Measurements from ENCODE around the gene ARX. TPM values are rescaled to one million over a fixed set of nuclear protein-coding genes. Genes with fewer than 3 reads are reported as not detected.

Gene ARX
- total RNA-seq, 4 donors from 2014 or later, result 2.3 to 5.1 (median 3.5) TPM

DNA sequence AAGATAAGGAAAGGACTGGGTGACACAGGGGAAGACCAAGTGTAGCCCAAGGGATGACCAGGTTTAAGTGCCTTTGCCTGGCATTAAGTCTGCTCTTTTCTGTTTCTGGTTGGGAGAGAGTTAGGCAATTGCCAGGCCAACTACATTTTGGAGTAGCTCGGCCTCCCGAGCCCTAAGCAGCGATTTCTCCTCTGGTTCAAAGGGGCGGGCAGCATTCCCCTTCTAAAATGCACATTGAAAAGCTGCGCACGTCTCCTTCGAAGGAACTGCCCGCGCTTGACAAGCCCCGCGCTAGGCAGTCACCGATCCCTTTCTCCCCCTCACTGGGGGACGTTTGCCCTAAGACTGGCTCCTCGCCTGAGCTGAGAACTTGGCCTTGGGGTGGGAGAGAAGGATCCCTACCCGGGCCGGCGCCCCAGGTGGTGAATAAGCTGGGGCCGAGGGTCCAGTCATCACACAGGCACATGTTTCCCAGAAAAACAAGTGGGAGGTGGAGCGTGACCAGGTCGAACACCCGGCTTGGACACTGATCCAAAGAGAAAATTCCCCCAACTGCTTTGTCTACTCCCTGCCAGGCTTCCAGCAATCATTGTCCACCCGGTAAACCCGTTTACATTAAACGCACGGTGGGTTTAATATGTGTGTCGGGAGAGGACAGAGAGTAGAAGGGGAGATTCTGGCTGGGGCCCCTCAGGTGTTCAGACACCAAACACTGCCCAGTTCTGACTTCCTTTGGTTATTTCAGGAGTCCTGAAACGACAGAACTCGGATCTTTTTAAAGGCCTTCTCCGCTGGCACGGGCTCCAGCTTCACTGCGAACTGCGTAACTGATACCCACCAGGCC is 4.0 kb downstream of the ARX start:
- intact Hi-C loops (cut with DNase I; ENCODE audit: low total_unique reads) (no loop called here), in situ Hi-C loops (cut with MboI; ENCODE audit: low sequenced_read_pairs in 4 of 4) (loop anchor here in 2 of 4 donors (10.0 to 25.0 kb wide), 2 partner anchors 175 to 257 kb away; no protein-coding TSS in a partner anchor)
- Histone ChIP-seq H3K36me3 (no peaks in the 10 kb centered on the region), H3K4me3 (peak overlapping the region; percentile 50 to 64 (median 56)), H3K4me1 (peaks cover 0 to 11% of the 10 kb centered on the region in 2 donors), H3K27me3 (peaks cover 1 to 23% (median 19%) of the 10 kb centered on the region in 3 donors), H3K27ac (peak overlapping the region; percentile 87 to 95 (median 92)), H3K9me3 (no peaks in the 10 kb centered on the region)
- TF ChIP-seq, protein P1, sequence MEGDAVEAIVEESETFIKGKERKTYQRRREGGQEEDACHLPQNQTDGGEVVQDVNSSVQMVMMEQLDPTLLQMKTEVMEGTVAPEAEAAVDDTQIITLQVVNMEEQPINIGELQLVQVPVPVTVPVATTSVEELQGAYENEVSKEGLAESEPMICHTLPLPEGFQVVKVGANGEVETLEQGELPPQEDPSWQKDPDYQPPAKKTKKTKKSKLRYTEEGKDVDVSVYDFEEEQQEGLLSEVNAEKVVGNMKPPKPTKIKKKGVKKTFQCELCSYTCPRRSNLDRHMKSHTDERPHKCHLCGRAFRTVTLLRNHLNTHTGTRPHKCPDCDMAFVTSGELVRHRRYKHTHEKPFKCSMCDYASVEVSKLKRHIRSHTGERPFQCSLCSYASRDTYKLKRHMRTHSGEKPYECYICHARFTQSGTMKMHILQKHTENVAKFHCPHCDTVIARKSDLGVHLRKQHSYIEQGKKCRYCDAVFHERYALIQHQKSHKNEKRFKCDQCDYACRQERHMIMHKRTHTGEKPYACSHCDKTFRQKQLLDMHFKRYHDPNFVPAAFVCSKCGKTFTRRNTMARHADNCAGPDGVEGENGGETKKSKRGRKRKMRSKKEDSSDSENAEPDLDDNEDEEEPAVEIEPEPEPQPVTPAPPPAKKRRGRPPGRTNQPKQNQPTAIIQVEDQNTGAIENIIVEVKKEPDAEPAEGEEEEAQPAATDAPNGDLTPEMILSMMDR (IDR thresholded peaks at IDR 0.05 in 4 of 5, conservative IDR thresholded peaks at IDR 0.05 in 1 of 5), result no peak
- peak; percentile 25 to 35 for TF ChIP-seq POLR2A (IDR thresholded peaks at IDR 0.05)
- peak in 1 of 2 donors; percentile 9 for ATAC-seq
- DNase-seq, result no peak

DNA sequence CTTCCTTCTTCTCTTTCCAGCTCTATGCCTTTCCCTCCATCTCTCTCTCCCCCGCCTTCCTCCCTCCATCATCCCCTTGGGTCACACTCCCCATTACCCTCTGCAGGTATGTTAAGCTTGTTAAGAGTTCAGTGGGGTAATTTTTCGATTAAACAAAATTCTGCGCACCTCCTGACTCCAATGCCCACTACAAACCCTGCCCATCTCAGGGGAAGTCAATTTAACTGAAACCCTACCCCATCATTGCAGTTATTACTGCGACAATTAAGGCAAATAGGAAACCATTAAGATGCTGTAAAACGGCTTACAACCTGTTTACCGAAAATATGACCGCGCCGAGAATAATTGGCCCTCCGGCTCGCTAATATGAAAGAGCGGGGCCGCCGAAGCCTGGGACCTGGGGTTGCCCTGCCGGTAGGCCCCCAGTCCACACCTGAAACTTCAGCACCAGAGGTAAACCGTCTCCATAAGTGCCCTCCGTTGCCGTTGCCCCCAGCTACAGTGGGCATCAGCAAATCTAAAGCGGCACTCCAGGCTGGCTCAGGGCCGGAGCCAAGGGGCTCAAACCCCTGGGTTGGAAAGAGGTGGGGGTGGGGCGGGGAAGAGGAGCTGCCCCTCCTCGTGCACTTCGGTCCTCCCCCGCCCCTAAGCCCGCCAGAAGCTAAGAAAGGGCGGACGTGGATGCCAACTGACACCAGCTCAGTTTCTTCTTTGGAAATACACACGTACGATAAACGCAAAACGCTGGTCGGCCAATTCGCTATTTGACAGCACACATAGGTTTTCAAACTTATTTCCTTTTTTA is 4.8 kb downstream of the ARX start:
- peaks cover 0 to 23% (median 16%) of the 10 kb centered on the region in 3 donors for H3K27me3 ChIP-seq
- intact Hi-C loops (cut with DNase I; ENCODE audit: low total_unique reads), result no loop called here
- H3K9me3 ChIP-seq, result no peaks in the 10 kb centered on the region
- no peak for ATAC-seq
- H3K36me3 ChIP-seq, result no peaks in the 10 kb centered on the region
- no peak for TF ChIP-seq POLR2A (IDR thresholded peaks at IDR 0.05)
- TF ChIP-seq, protein P1 (IDR thresholded peaks at IDR 0.05 in 4 of 5, conservative IDR thresholded peaks at IDR 0.05 in 1 of 5), result no peak
- DNase-seq, result peak in 1 of 2 donors; percentile 41
- in situ Hi-C loops (cut with MboI; ENCODE audit: low sequenced_read_pairs in 4 of 4), result loop anchor here in 2 of 4 donors (10.0 to 25.0 kb wide), 2 partner anchors 174 to 256 kb away; no protein-coding TSS in a partner anchor
- H3K4me1 ChIP-seq, result peaks cover 0 to 11% of the 10 kb centered on the region in 2 donors
- H3K4me3 ChIP-seq, result peak overlapping the region; percentile 50 to 64 (median 56)
- peak overlapping the region; percentile 87 to 95 (median 92) for H3K27ac ChIP-seq

DNA sequence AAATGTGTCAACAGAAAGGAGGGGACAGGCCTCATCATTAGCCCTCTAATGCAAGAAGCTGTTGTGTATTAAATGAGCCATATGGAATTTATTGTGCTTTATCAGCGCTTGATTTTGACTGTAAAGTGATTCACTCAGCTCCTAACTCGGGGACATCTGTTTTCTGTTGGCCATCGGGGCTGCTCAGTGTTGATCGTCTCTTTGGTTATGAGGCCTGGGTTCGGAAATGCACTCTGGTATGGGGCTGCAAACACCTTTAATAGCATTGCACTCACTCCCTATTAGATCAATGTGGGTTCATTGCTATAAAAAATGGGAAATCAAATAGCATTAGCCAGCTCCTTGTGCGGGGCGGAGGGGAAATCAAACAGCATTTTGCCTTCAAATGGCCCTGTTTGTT is 6.4 kb downstream of the ARX start:
- DNase-seq (no peak), ATAC-seq (no peak)
- peaks cover 0 to 8% of the 10 kb centered on the region in 2 donors for H3K4me1 ChIP-seq
- H3K36me3 ChIP-seq, result no peaks in the 10 kb centered on the region
- peak overlapping the region in 2 of 4 donors; percentile 87 to 93 for H3K27ac ChIP-seq
- H3K9me3 ChIP-seq, result no peaks in the 10 kb centered on the region
- intact Hi-C loops (cut with DNase I; ENCODE audit: low total_unique reads), result no loop called here
- in situ Hi-C loops (cut with MboI; ENCODE audit: low sequenced_read_pairs in 4 of 4), result loop anchor here in 2 of 4 donors (25.0 kb wide), 1 partner anchor 172 kb away; no protein-coding TSS in a partner anchor
- H3K4me3 ChIP-seq, result no peak overlapping the region
- H3K27me3 ChIP-seq, result peaks cover 0 to 25% (median 10%) of the 10 kb centered on the region in 3 donors
- TF ChIP-seq, protein P1 (IDR thresholded peaks at IDR 0.05 in 4 of 5, conservative IDR thresholded peaks at IDR 0.05 in 1 of 5), result no peak
- no peak for TF ChIP-seq POLR2A (IDR thresholded peaks at IDR 0.05)

DNA sequence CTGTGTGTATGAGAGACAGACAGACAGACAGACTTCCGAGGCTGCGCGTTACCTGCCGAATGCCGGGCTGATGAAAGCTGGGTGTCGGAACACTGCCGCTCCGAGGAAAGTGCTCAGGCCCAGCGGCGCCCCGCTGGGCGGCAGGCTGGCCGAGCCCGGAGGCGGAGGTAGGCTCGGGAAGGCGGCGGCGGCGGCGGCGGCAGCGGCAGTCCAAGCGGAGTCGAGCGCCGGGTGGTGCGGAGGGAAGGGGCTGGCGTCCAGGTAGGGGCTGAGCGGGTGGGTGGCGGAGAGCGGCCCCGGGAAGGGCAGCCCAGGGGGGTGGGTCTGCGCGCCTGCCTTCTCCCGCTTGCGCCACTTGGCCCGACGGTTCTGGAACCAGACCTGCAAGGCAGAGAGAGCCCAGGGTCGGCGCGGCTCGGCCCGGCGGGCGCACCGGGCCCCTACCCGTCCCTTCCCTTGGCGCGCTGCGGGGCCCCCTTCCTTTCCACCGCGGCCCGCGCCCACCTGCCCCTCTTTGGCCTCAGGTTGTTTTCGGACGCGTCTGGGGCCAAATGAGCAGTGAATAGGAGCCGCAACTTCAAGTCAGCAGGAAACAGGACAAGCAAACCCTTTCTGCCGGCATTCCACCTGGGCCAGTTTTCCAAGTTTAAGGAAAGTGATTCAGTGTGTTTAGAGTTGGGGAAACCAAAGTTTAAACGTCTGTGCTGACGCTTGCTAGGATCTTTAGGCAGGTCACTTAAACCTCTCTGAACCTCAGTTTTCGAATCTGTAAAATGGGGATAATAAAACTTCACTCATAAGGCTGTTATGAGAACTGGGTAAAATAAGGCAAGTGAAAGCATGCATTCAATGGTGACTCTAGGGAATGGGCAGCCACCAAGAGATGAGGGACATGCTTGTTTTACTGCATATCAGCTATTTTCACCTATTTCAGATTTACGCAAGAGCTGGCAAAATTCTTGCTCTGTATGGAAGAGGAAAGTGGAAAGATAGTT is 8.4 kb downstream of the ARX start:
- intact Hi-C loops (cut with DNase I; ENCODE audit: low total_unique reads) (no loop called here), in situ Hi-C loops (cut with MboI; ENCODE audit: low sequenced_read_pairs in 4 of 4) (loop anchor here in 2 of 4 donors (25.0 kb wide), 1 partner anchor 170 kb away; no protein-coding TSS in a partner anchor)
- ATAC-seq (no peak), DNase-seq (no peak)
- Histone ChIP-seq H3K4me1 (peaks cover 0 to 4% of the 10 kb centered on the region in 2 donors), H3K36me3 (no peaks in the 10 kb centered on the region), H3K27me3 (peaks cover 0 to 20% (median 7%) of the 10 kb centered on the region in 3 donors), H3K4me3 (no peak overlapping the region), H3K9me3 (no peaks in the 10 kb centered on the region), H3K27ac (peak overlapping the region in 3 of 4 donors; percentile 20 to 93 (median 78))
- no peak for TF ChIP-seq POLR2A (IDR thresholded peaks at IDR 0.05)
- TF ChIP-seq, protein P1 (IDR thresholded peaks at IDR 0.05 in 4 of 5, conservative IDR thresholded peaks at IDR 0.05 in 1 of 5), result no peak

Data from gastrocnemius medialis (tissue), 4 donors.